NCI-H1436 (cell line): Measurements from ENCODE around the gene NOX5.
"Not testable (repeated sequence)": the region's sequence is repeated elsewhere in the genome, so short reads cannot be mapped to it uniquely, and the experiment has no call there.

Experiments used
- DNase-seq: peaks from one replicate; lab custom pipeline; 2025; lab: John Stamatoyannopoulos, UW

NOX5 gene

GRCh38 chr15:69058830-69059556 lies 44.5 kb downstream of the NOX5 start:
- peak; percentile 91 for DNase-seq

GRCh38 chr15:69059557-69059943 lies 45.1 kb downstream of the NOX5 start:
- no peak for DNase-seq

GRCh38 chr15:69060041-69060481 lies 45.6 kb downstream of the NOX5 start:
- DNase-seq = no peak

GRCh38 chr15:69060744-69061143 lies 46.2 kb downstream of the NOX5 start:
- no peak for DNase-seq

- no peak for DNase-seq
These were observed 46.9 kb downstream of the NOX5 start for GRCh38 chr15:69061414-69061842.

GRCh38 chr15:69064649-69065048 lies 50.2 kb downstream of the NOX5 start:
- no peak for DNase-seq

- DNase-seq = no peak
These were observed 51.8 kb downstream of the NOX5 start for GRCh38 chr15:69066007-69066995.

- no peak for DNase-seq
These were observed 52.8 kb downstream of the NOX5 start for GRCh38 chr15:69067296-69067695.

- no peak for DNase-seq
These were observed 53.7 kb downstream of the NOX5 start for GRCh38 chr15:69068157-69068556.

GRCh38 chr15:69069290-69069689 lies 54.8 kb downstream of the NOX5 start:
- DNase-seq = not testable (repeated sequence)

GRCh38 chr15:69069996-69070395 lies 55.5 kb downstream of the NOX5 start:
- no peak for DNase-seq

- no peak for DNase-seq
These were observed 55.9 kb downstream of the NOX5 start for GRCh38 chr15:69070396-69070795.

- DNase-seq = no peak
These were observed 56.8 kb downstream of the NOX5 start for GRCh38 chr15:69071260-69071659.

GRCh38 chr15:69072906-69073305 lies 58.4 kb downstream of the NOX5 start:
- DNase-seq = no peak

- DNase-seq = peak; percentile 49
These were observed 59.7 kb downstream of the NOX5 start for GRCh38 chr15:69074001-69074842.

- DNase-seq = no peak
These were observed 60.3 kb downstream of the NOX5 start for GRCh38 chr15:69074843-69075224.

- no peak for DNase-seq
These were observed 60.9 kb downstream of the NOX5 start for GRCh38 chr15:69075440-69075839.

- no peak for DNase-seq
These were observed 62.3 kb downstream of the NOX5 start for GRCh38 chr15:69076756-69077155.

GRCh38 chr15:69078638-69079037 lies 64.1 kb downstream of the NOX5 start:
- no peak for DNase-seq

GRCh38 chr15:69080295-69081248 lies 66.1 kb downstream of the NOX5 start:
- no peak for DNase-seq
